Parathyroid adenoma (tissue), 2 donors: ENCODE measurements around the gene ADAM22.

Experiments
- H2AFZ ChIP-seq: fragments of 300-600 bp; sonication (generic); one replicate; pipeline ENCODE4 v1.7.0; 2017; ENCODE audit warnings: antibody characterized with exemption, mild to moderate bottlenecking
- H3K27ac ChIP-seq: fragments of 300-600 bp; sonication (generic); one replicate; pipeline ENCODE4 v1.7.0; 2017
- H3K27me3 ChIP-seq: fragments of 300-600 bp; sonication (generic); one replicate; pipeline ENCODE4 v1.7.0; 2017; ENCODE audit warnings: low read length; ENCODE audit not compliant: control insufficient read depth, insufficient read depth
- H3K36me3 ChIP-seq: fragments of 300-600 bp; sonication (generic); one replicate; pipeline ENCODE4 v1.7.0; 2017; ENCODE audit warnings: low read length; ENCODE audit not compliant: control insufficient read depth, insufficient read depth
- H3K4me1 ChIP-seq: fragments of 300-600 bp; sonication (generic); one replicate; pipeline ENCODE4 v1.7.0; 2017; ENCODE audit warnings: control low read depth
- H3K4me2 ChIP-seq: fragments of 300-600 bp; sonication (generic); one replicate; pipeline ENCODE4 v1.7.0; 2017; ENCODE audit warnings: low read length
- H3K4me3 ChIP-seq: fragments of 300-600 bp; sonication (generic); one replicate; pipeline ENCODE4 v1.7.0; 2017; ENCODE audit warnings: low read depth, low read length
- H3K79me2 ChIP-seq: fragments of 300-600 bp; sonication (generic); one replicate; pipeline ENCODE4 v1.7.0; 2017; ENCODE audit warnings: control low read depth
- H3K9ac ChIP-seq: fragments of 300-600 bp; sonication (generic); one replicate; pipeline ENCODE4 v1.7.0; 2017; ENCODE audit warnings: mild to moderate bottlenecking
- H3K9me3 ChIP-seq: fragments of 300-600 bp; sonication (generic); one replicate; pipeline ENCODE4 v1.7.0; 2017; ENCODE audit warnings: low read length; ENCODE audit not compliant: control insufficient read depth
- CTCF ChIP-seq: fragments of 300-600 bp; sonication (generic); IDR thresholded peaks from one replicate; pipeline ENCODE4 v1.7.0; 2017; ENCODE audit warnings: antibody characterized with exemption, mild to moderate bottlenecking
- donor health status: primary hyperparathyroidism.

ADAM22 gene

GRCh38 chr7:88075216-88075615, 141.2 kb downstream of the ADAM22 start:
- no peak overlapping the region for H3K4me3 ChIP-seq
- H3K4me2 ChIP-seq, result no peak overlapping the region
- no peaks in the 10 kb centered on the region for H3K79me2 ChIP-seq
- no peaks in the 10 kb centered on the region for H3K9me3 ChIP-seq
- H2AFZ ChIP-seq, result no peak overlapping the region
- peaks cover 1% of the 10 kb centered on the region for H3K4me1 ChIP-seq
- TF ChIP-seq CTCF, result no peak
- no peaks in the 10 kb centered on the region for H3K36me3 ChIP-seq
- no peaks in the 10 kb centered on the region for H3K27me3 ChIP-seq
- no peak overlapping the region for H3K27ac ChIP-seq
- no peak overlapping the region for H3K9ac ChIP-seq

- TF ChIP-seq CTCF, result no peak
- H3K9me3 ChIP-seq, result no peaks in the 10 kb centered on the region
- H2AFZ ChIP-seq, result no peak overlapping the region
- no peaks in the 10 kb centered on the region for H3K79me2 ChIP-seq
- no peaks in the 10 kb centered on the region for H3K27me3 ChIP-seq
- no peaks in the 10 kb centered on the region for H3K4me1 ChIP-seq
- H3K4me3 ChIP-seq, result no peak overlapping the region
- H3K36me3 ChIP-seq, result no peaks in the 10 kb centered on the region
- no peak overlapping the region for H3K27ac ChIP-seq
- no peak overlapping the region for H3K9ac ChIP-seq
- H3K4me2 ChIP-seq, result no peak overlapping the region
Measured at GRCh38 chr7:88083883-88084282, 149.8 kb downstream of the ADAM22 start.

DNA sequence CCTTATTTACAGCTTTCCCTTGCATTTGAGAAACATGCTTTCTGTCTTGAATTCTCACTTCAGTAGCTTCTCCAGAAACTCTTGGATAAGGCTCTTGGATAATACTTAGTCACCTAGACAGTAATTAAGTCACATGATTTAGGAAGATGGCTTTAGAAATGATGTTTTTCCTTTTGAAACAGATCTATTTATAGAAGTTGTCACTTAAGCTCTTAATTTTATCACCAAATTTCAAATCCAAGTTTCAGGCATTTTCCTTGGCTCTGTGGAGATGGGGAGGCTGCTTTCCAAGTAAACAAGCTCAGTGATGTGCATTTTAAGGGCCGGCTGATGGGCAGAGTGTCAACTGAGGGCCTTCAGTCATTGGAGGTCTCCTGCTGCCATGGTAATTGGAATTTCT, 155.5 kb downstream of the ADAM22 start:
- H3K9ac ChIP-seq, result no peak overlapping the region
- H3K79me2 ChIP-seq, result no peaks in the 10 kb centered on the region
- no peak overlapping the region for H3K27ac ChIP-seq
- no peaks in the 10 kb centered on the region for H3K4me1 ChIP-seq
- no peak for TF ChIP-seq CTCF
- no peaks in the 10 kb centered on the region for H3K27me3 ChIP-seq
- H3K4me3 ChIP-seq, result no peak overlapping the region
- no peak overlapping the region for H2AFZ ChIP-seq
- H3K9me3 ChIP-seq, result no peaks in the 10 kb centered on the region
- H3K4me2 ChIP-seq, result no peak overlapping the region
- H3K36me3 ChIP-seq, result no peaks in the 10 kb centered on the region

- H3K4me3 ChIP-seq, result no peak overlapping the region
- H3K4me2 ChIP-seq, result no peak overlapping the region
- TF ChIP-seq CTCF, result no peak
- H3K27me3 ChIP-seq, result no peaks in the 10 kb centered on the region
- H2AFZ ChIP-seq, result no peak overlapping the region
- H3K9me3 ChIP-seq, result no peaks in the 10 kb centered on the region
- H3K27ac ChIP-seq, result no peak overlapping the region
- no peaks in the 10 kb centered on the region for H3K36me3 ChIP-seq
- no peak overlapping the region for H3K9ac ChIP-seq
- H3K79me2 ChIP-seq, result no peaks in the 10 kb centered on the region
- H3K4me1 ChIP-seq, result no peaks in the 10 kb centered on the region
Measured at GRCh38 chr7:88090240-88090639, 156.2 kb downstream of the ADAM22 start.

DNA sequence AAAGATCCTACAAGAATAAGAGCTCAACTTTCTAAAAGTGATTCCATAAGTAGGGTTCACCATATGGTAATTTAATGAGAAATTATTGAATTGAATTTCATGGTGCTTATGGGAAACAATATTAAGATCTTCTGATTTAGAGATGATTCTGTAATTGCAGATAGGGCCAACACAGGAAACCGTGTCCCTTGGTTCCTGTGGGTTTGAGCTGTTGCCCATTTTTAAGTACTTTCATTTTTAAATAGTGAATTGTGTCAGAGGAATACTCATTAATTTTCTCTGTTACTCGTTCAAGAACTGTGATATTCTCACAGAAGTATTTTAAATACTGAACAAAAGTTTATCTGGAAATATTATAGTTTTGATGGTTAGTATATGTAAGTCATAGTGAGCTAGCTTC, 156.6 kb downstream of the ADAM22 start:
- Histone ChIP-seq H3K27ac (no peak overlapping the region), H3K9me3 (no peaks in the 10 kb centered on the region), H3K27me3 (no peaks in the 10 kb centered on the region), H3K4me1 (no peaks in the 10 kb centered on the region), H3K9ac (no peak overlapping the region), H3K36me3 (no peaks in the 10 kb centered on the region), H3K4me3 (no peak overlapping the region), H3K4me2 (no peak overlapping the region), H2AFZ (no peak overlapping the region), H3K79me2 (no peaks in the 10 kb centered on the region)
- no peak for TF ChIP-seq CTCF
